GM12878 (cell line): ENCODE measurements around the gene REM1. TPM values are rescaled to one million over a fixed set of nuclear protein-coding genes. Genes with fewer than 3 reads are reported as not detected.
"Not testable (repeated sequence)": the region's sequence is repeated elsewhere in the genome, so short reads cannot be mapped to it uniquely, and the experiment has no call there.

Experiments
- ATAC-seq: fragments of 200-7000 bp; cut with Tn5 transposase; 3 replicates; pipeline ENCODE4 v1.9.1; 2020; ENCODE audit warnings: mild to moderate bottlenecking, moderate library complexity
- BruUV-seq: library from RNA; stranded (reverse); fragments of 400-500 nt; replicated peaks from 2 replicates; lab custom pipeline; 2021; lab: Mats Ljungman, UMichigan
- CTCF ChIA-PET: fragments of 300-600 bp; sonication (Branson Sonifier 250); formaldehyde crosslinking; extraction: SDS; loops from one replicate; lab custom pipeline; 2021; ENCODE audit warnings: inconsistent platforms; lab: Yijun Ruan, JAX
- POLR2A ChIA-PET: fragments of 350-600 bp; formaldehyde crosslinking; extraction: SDS; loops from one replicate; lab custom pipeline; 2021; ENCODE audit warnings: inconsistent platforms; lab: Charles Lee
- RAD21 ChIA-PET: fragments of 300-600 bp; sonication (Branson Sonifier 250); formaldehyde crosslinking; loops from one replicate; lab custom pipeline; 2023; ENCODE audit warnings: antibody characterized with exemption; ENCODE audit not compliant: unreplicated experiment; lab: Charles Lee
- SMC1A ChIA-PET: fragments of 300-600 bp; sonication (Branson Sonifier 250); formaldehyde crosslinking; loops from one replicate; lab custom pipeline; 2023; ENCODE audit not compliant: unreplicated experiment, uncharacterized antibody; lab: Charles Lee
- DNase-seq: peaks from one replicate; pipeline ENCODE4 v3.0.0-alpha.2; 2011; ENCODE audit warnings: low read depth, low spot score
- FAIRE-seq: peaks from 3 replicates; lab custom pipeline; 2011; peaks lifted over from hg19 to GRCh38; lab: Jason Lieb, UNC
- H2AFZ ChIP-seq: 2 replicates; pipeline ENCODE4 v1.6.0; 2011; ENCODE audit warnings: low read depth, low read length, control low read depth; ENCODE audit not compliant: control insufficient read depth
- H3K27ac ChIP-seq: 2 replicates; pipeline ENCODE4 v1.5.1; 2011; ENCODE audit warnings: control low read depth; ENCODE audit not compliant: control insufficient read depth, insufficient read depth
- H3K27me3 ChIP-seq, 2 experiments: replicated peaks in 1 of 2; 2 replicates each; pipeline versions ENCODE4 v1.6.0 to v1.6.1; 2011; ENCODE audit warnings: low read length in 1 of 2; ENCODE audit not compliant: control insufficient read depth in 2 of 2, insufficient read depth in 2 of 2
- H3K36me3 ChIP-seq, 2 experiments: 2 replicates each; pipeline ENCODE4 v1.5.1; 2011; ENCODE audit warnings: low read length in 1 of 2; ENCODE audit not compliant: control insufficient read depth in 2 of 2, insufficient read depth in 2 of 2
- H3K4me1 ChIP-seq: 2 replicates; pipeline ENCODE4 v1.6.1; 2011; ENCODE audit warnings: mild to moderate bottlenecking, low read length, moderate library complexity, mixed read lengths; ENCODE audit not compliant: control insufficient read depth, insufficient read depth
- H3K4me2 ChIP-seq: 2 replicates; pipeline ENCODE4 v1.6.0; 2011; ENCODE audit warnings: control low read depth; ENCODE audit not compliant: control insufficient read depth, insufficient read depth
- H3K4me3 ChIP-seq: fragments of 200-600 bp; sonication (generic); 2 replicates; pipeline ENCODE4 v1.5.1; 2016
- H3K79me2 ChIP-seq: 2 replicates; pipeline ENCODE4 v1.6.0; 2011; ENCODE audit warnings: low read length; ENCODE audit not compliant: control insufficient read depth, insufficient read depth
- H3K9ac ChIP-seq: 2 replicates; pipeline ENCODE4 v1.8.0; 2011; ENCODE audit warnings: low read length, control low read depth, mixed read lengths; ENCODE audit not compliant: control insufficient read depth, insufficient read depth
- H3K9me3 ChIP-seq: replicated peaks from 3 replicates; pipeline ENCODE4 v1.5.1; 2011; ENCODE audit warnings: mild to moderate bottlenecking, low read length; ENCODE audit not compliant: control insufficient read depth, insufficient read depth
- H4K20me1 ChIP-seq: 2 replicates; pipeline ENCODE4 v1.6.0; 2011; ENCODE audit not compliant: control insufficient read depth, insufficient read depth
- EED ChIP-seq: sonication (generic); IDR thresholded peaks from 2 replicates; pipeline ENCODE4 v1.6.1; 2016; ENCODE audit warnings: antibody characterized with exemption, low read depth
- RELB ChIP-seq: fragments of 450-650 bp; IDR thresholded peaks from 2 replicates; pipeline ENCODE4 v1.6.1; 2017; ENCODE audit warnings: low read depth, mild to moderate bottlenecking, moderate library complexity
- SIX5 ChIP-seq: IDR thresholded peaks from 2 replicates; pipeline ENCODE4 v1.6.1; 2011; ENCODE audit warnings: mild to moderate bottlenecking, low read depth, low read length, moderate library complexity; ENCODE audit not compliant: severe bottlenecking
- SMAD1 ChIP-seq: fragments of 450-650 bp; IDR thresholded peaks from 2 replicates; pipeline ENCODE4 v1.6.1; 2018; ENCODE audit warnings: mild to moderate bottlenecking, low read depth; ENCODE audit not compliant: partially characterized antibody
- SUZ12 ChIP-seq: fragments of 200-600 bp; sonication (generic); IDR thresholded peaks from one replicate; pipeline ENCODE4 v1.6.1; 2018; ENCODE audit warnings: antibody characterized with exemption, mild to moderate bottlenecking; ENCODE audit not compliant: unreplicated experiment
- ZNF592 ChIP-seq: fragments of 450-650 bp; IDR thresholded peaks from 2 replicates; pipeline ENCODE4 v1.6.1; 2017; ENCODE audit warnings: mild to moderate bottlenecking, moderate library complexity
- WGBS: methylation state at CpG from one replicate; pipeline ENCODE4 v1.1.6; 2016; ENCODE audit warnings: low lambda C conversion rate; ENCODE audit not compliant: insufficient replicate concordance, insufficient coverage; ENCODE audit errors: missing lambda C conversion rate; 5-methylcytosine and 5-hydroxymethylcytosine counted together
- in situ Hi-C: fragments of 300-500 bp; cut with MboI; formaldehyde crosslinking; loops from 9 replicates; pipeline ENCODE4 v1.14.3; 2018; ENCODE audit warnings: mixed read lengths
- intact Hi-C: fragments of 100-400 bp; cut with micrococcal nuclease; formaldehyde crosslinking; loops from one replicate; pipeline ENCODE4 v1.14.2; 2022; ENCODE audit not compliant: unreplicated experiment
- polyA plus RNA-seq, 11 experiments: library from polyadenylated mRNA; depleted of rRNA in 4 of 11; unstranded in 6 of 11; stranded (reverse) in 5 of 11; fragments of >200 nt; fragmentation: Nextera tagmentation in 4 of 11; fragmentation: Illumina TruSeq in 1 of 11; extraction: Ambion mirVana in 4 of 11; extraction: Trizol in 1 of 11; gene quantifications; 1 replicate in 1 of 11; 2 replicates in 10 of 11; pipeline versions ENCODE4 v1.2.1 to v1.2.3, GENCODE V29; 2011 to 2016; ENCODE audit warnings: inconsistent platforms in 2 of 11, missing spikeins in 2 of 11, low read depth in 1 of 11
- total RNA-seq, 4 experiments: library from RNA; depleted of rRNA in 3 of 4; stranded (reverse); fragments of >200 nt in 3 of 4; fragmentation: Illumina TruSeq in 1 of 4; extraction: Trizol in 1 of 4; gene quantifications; 2 replicates each; pipeline versions ENCODE4 v1.2.1 to v1.2.3, GENCODE V29; 2013 to 2021

The REM1 gene
- total and polyA plus RNA-seq, 10 of the 15 experiments (the other 5 are each of a cell fraction or from before 2014, with no cell fraction given) = not detected

GRCh38 chr20:31427576-31427975, 47.5 kb upstream of the REM1 start:
- DNase-seq, BruUV-seq, CTCF ChIA-PET, H3K27ac ChIP-seq, H3K36me3 ChIP-seq, H3K9me3 ChIP-seq, intact Hi-C loops, H2AFZ ChIP-seq, H3K4me2 ChIP-seq, ATAC-seq, H3K4me1 ChIP-seq, POLR2A ChIA-PET, H3K9ac ChIP-seq, H4K20me1 ChIP-seq, H3K79me2 ChIP-seq, SMC1A ChIA-PET, in situ Hi-C loops, H3K27me3 ChIP-seq, FAIRE-seq, H3K4me3 ChIP-seq, RAD21 ChIA-PET: not testable (repeated sequence)
- WGBS = 84% methylated on average over 13 of the region's 31 CpGs

- ChIA-PET SMC1A (interaction anchor here (1.0 kb wide), 1 partner anchor 10 kb away, joined by 3 read pairs; no protein-coding TSS in a partner anchor), POLR2A (no interaction called here), CTCF (interaction anchor here (0.8 to 1.5 kb wide), 2 partner anchors 10 to 84 kb away, joined by 4 to 6 read pairs; partner anchors contain the start of gene HM13), RAD21 (no interaction called here)
- in situ Hi-C loops = no loop called here
- Histone ChIP-seq H3K4me2 (no peak overlapping the region), H3K4me1 (no peaks in the 10 kb centered on the region), H3K36me3 (no peaks in the 10 kb centered on the region), H3K27me3 (no peaks in the 10 kb centered on the region), H4K20me1 (no peaks in the 10 kb centered on the region), H3K9ac (no peak overlapping the region), H3K9me3 (no peaks in the 10 kb centered on the region), H2AFZ (no peak overlapping the region), H3K79me2 (no peaks in the 10 kb centered on the region), H3K4me3 (no peak overlapping the region), H3K27ac (no peak overlapping the region)
- no peak for FAIRE-seq
- DNase-seq = no peak
- ATAC-seq = no peak
- 31% methylated on average over 4 of the region's 4 CpGs for WGBS
- BruUV-seq = no TSS peak
- intact Hi-C loops = no loop called here
- TF ChIP-seq ZNF592 = no peak
- no peak for TF ChIP-seq RELB
- TF ChIP-seq SMAD1 = no peak
- no peak for TF ChIP-seq EED
- no peak for TF ChIP-seq SIX5
- no peak for TF ChIP-seq SUZ12
Observed at GRCh38 chr20:31430568-31431115, 44.4 kb upstream of the REM1 start.
